Measurements from ENCODE around the gene STRA6. TPM values are rescaled to one million over a fixed set of nuclear protein-coding genes. Genes with fewer than 3 reads are reported as not detected.
A peak's percentile ranks its signal among the peaks of the same experiment; 100 is the strongest.

Gene STRA6
- total RNA-seq, 1 experiment from 2014 or later, result 0.84 TPM

GRCh38 chr15:74203914-74204431, 1.4 kb upstream of the STRA6 start:
- H3K4me3 ChIP-seq (ENCODE audit: low read depth, low read length, poor library complexity, severe bottlenecking), result no peak overlapping the region
- no peak overlapping the region for H3K27ac ChIP-seq (ENCODE audit: low read depth, low read length, poor library complexity, severe bottlenecking)
- H3K36me3 ChIP-seq (ENCODE audit: insufficient read depth, low read length, poor library complexity, severe bottlenecking), result no peaks in the 10 kb centered on the region
- H3K27me3 ChIP-seq (replicated peaks; ENCODE audit: insufficient read depth, low read depth, low read length, poor library complexity), result no peaks in the 10 kb centered on the region
- CTCF ChIA-PET, result no interaction called here
- TF ChIP-seq EZH2 (IDR thresholded peaks at IDR 0.05; ENCODE audit: borderline replicate concordance, low read depth, low read length, poor library complexity, severe bottlenecking), result no peak
- no peak for TF ChIP-seq CTCF (conservative IDR thresholded peaks at IDR 0.05; ENCODE audit: low read depth, low read length)
- H3K4me1 ChIP-seq (ENCODE audit: insufficient read depth, low read length, poor library complexity, severe bottlenecking), result peaks cover 44% of the 10 kb centered on the region
- DNase-seq (ENCODE audit: low spot score), result peak; percentile 70
- intact Hi-C loops (cut with micrococcal nuclease; ENCODE audit: unreplicated experiment), result no loop called here
- POLR2A ChIA-PET (ENCODE audit: low non-redundant PET), result no interaction called here
- no TSS peak for BruUV-seq (replicated peaks)
- no peaks in the 10 kb centered on the region for H3K9me3 ChIP-seq (ENCODE audit: low read depth, low read length, poor library complexity, severe bottlenecking)

DNA sequence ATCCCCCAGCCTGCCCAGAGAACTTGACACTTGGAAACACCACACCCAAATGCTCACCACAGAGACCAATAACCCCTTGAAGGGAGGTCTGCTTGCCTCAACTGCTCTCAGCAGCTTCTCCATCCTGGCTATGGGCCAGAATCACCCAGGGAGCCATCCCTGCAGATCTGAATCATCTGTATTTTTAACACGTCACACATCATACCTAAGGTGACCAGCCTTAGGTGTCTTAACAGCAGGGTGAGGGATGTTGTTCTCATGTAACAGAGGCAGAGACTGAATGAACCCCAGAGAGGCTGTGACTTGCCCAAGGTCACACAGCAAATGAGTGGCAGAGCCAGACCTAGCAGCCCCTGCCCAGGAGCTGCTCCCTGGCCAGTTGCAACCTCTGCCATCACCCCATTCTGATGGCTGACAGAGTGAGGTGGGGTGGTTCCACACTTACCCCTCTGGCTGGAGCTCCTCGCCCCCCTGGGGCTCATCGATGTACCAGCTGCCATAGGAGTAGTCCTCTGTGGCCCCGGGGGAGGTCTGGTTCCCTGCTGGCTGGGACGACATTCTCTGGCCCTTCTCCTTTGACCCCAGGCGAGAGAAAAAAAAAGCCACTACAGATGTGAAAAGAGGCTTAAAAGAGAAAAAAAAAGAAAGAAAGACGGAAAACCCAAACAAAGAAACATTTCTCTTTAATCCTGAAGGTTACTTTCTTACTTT, 722 bp downstream of the STRA6 start:
- intact Hi-C loops (cut with micrococcal nuclease; ENCODE audit: unreplicated experiment), result no loop called here
- Histone ChIP-seq H3K27me3 (replicated peaks; ENCODE audit: insufficient read depth, low read depth, low read length, poor library complexity) (no peaks in the 10 kb centered on the region), H3K36me3 (ENCODE audit: insufficient read depth, low read length, poor library complexity, severe bottlenecking) (no peaks in the 10 kb centered on the region), H3K4me1 (ENCODE audit: insufficient read depth, low read length, poor library complexity, severe bottlenecking) (peaks cover 41% of the 10 kb centered on the region), H3K4me3 (ENCODE audit: low read depth, low read length, poor library complexity, severe bottlenecking) (no peak overlapping the region), H3K9me3 (ENCODE audit: low read depth, low read length, poor library complexity, severe bottlenecking) (no peaks in the 10 kb centered on the region), H3K27ac (ENCODE audit: low read depth, low read length, poor library complexity, severe bottlenecking) (peak overlapping the region; percentile 5)
- POLR2A ChIA-PET (ENCODE audit: low non-redundant PET), result no interaction called here
- no TSS peak for BruUV-seq (replicated peaks)
- DNase-seq (ENCODE audit: low spot score), result no peak
- TF ChIP-seq CTCF (conservative IDR thresholded peaks at IDR 0.05; ENCODE audit: low read depth, low read length) (no peak), EZH2 (IDR thresholded peaks at IDR 0.05; ENCODE audit: borderline replicate concordance, low read depth, low read length, poor library complexity, severe bottlenecking) (no peak)
- CTCF ChIA-PET, result no interaction called here

GRCh38 chr15:74200871-74201419, 1.6 kb downstream of the STRA6 start:
- Histone ChIP-seq H3K27me3 (replicated peaks; ENCODE audit: insufficient read depth, low read depth, low read length, poor library complexity) (no peaks in the 10 kb centered on the region), H3K36me3 (ENCODE audit: insufficient read depth, low read length, poor library complexity, severe bottlenecking) (no peaks in the 10 kb centered on the region), H3K27ac (ENCODE audit: low read depth, low read length, poor library complexity, severe bottlenecking) (no peak overlapping the region), H3K9me3 (ENCODE audit: low read depth, low read length, poor library complexity, severe bottlenecking) (no peaks in the 10 kb centered on the region), H3K4me1 (ENCODE audit: insufficient read depth, low read length, poor library complexity, severe bottlenecking) (peaks cover 47% of the 10 kb centered on the region), H3K4me3 (ENCODE audit: low read depth, low read length, poor library complexity, severe bottlenecking) (no peak overlapping the region)
- intact Hi-C loops (cut with micrococcal nuclease; ENCODE audit: unreplicated experiment), result no loop called here
- CTCF ChIA-PET, result no interaction called here
- no peak for DNase-seq (ENCODE audit: low spot score)
- POLR2A ChIA-PET (ENCODE audit: low non-redundant PET), result no interaction called here
- TF ChIP-seq EZH2 (IDR thresholded peaks at IDR 0.05; ENCODE audit: borderline replicate concordance, low read depth, low read length, poor library complexity, severe bottlenecking), result no peak
- no TSS peak for BruUV-seq (replicated peaks)
